GM18498 (cell line): ENCODE measurements around the gene GRID2IP.

Experiments
- ATAC-seq: cut with Tn5 transposase; IDR thresholded peaks from one replicate; pipeline ENCODE4 v1.9.1; 2021; ENCODE audit warnings: mild to moderate bottlenecking, moderate library complexity; ENCODE audit not compliant: unreplicated experiment

GRID2IP gene

DNA sequence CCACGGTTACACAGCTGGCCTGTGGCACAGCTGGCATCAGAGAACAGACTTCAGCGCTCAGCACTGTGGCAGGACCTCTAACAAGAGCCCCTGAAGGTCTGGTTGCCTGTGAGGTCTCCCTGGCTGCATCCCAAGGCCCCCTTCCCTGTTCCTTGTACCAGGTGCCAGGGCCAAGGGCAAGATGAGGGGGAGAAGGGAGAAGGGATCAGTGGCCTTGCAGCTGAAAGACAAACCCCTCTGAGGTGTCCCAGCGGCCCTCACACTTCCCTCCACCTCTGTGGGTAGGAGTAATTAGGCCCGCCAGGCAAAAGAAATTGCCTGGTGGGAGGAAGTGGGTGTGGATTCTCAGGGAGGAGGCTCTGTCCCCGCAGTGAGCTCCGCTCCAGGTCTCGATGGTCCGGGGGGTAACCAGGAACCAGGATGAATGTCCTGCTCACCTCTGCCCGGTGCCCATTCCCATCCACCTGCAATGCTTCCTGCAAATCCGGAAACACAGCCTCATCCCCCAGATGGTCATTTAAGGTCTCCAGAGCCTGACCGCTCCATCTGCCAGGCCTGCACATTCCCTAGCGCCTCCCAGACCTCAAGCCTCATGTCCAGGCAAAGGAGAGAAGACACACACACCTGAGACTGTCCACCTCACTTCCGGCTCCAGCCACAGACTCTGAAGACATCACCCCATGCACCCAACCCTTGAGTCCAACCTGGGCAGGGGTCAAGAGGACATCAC, 22.7 kb downstream of the GRID2IP start:
- ATAC-seq: no peak

DNA sequence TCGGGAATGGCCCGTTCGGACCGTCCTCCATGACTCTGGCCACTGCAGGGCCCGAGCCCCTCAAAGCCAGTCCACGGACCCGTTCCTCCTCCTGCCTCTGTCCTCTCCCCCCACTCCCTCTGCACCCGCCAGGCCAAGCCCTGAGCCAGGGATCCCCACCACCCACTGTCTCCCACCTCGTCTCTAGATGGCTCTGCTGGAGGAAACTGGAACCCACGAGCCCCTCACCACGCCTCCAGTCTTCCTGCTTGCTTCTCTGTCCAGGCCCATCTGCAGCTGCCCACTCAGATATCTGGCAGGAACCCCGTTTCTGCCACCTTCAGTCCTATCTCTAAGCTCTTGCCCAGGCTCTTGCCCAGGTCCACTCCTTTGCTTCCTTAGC, 24.3 kb downstream of the GRID2IP start:
- ATAC-seq: no peak

DNA sequence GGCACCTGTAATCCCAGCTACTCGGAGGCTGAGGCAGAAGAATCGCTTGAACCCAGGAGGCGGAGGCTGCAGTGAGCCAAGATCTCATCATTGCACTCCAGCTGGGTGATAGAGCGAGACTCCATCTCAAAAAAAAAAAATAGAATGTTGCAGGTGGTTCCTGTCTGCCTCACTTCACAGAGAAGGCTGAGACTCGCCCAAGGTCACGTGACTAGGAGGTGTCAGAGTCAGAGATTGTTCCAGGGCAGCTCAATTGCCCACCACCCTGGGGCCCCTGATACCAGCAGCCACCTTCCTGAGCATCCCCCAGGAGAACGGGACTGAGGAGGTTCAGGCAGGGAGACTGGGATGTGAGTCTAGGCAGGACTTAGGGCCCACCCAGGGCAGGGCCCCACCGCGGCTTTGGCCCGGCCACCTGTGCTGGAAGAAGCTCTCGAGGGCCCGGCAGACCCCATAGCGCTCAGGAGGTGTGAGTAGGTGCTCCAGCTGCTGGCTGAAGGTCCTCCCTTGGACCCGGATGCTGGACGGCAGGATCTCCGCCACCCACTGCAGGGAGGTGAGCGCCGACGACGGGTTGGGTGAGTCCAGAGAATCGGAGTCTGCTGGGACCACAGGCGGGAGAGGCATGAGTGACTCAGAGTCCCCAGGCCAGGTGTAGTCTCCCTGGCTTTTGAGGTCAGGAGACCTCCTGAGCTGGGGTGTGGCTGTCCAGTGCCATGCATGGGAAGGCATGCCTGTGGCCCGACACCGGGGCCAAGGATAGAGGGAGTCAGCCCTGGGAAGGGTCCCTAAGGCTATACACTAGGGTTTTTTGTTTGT, 30.9 kb downstream of the GRID2IP start:
- ATAC-seq: no peak

DNA sequence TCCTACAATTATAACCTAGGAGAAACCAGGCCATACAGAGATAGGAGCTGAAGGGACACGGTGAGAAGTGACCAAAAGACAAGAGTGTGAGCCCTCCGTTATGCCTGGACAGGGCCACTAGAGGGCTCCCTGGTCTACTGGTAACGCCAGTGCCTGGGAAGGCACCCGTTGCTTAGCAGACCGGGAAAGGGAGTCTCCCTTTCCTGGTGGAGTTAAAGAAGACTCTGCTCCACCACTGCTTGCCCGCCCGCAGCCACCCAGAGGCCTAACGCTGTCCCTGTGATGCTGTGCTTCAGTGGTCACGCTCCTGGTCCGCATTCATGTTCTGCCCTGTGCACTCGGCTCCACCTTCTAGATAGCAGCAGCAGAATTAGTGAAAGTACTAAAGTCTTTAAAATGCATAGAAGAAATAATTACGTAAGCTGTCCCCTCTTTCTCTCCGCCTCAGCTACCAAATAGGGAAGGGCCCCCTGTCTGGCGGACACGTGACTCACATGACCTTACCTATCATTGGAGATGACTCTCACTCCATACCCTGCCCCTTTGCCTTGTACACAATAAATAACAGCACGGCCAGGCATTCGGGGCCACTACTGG, 34.8 kb downstream of the GRID2IP start:
- no peak for ATAC-seq

DNA sequence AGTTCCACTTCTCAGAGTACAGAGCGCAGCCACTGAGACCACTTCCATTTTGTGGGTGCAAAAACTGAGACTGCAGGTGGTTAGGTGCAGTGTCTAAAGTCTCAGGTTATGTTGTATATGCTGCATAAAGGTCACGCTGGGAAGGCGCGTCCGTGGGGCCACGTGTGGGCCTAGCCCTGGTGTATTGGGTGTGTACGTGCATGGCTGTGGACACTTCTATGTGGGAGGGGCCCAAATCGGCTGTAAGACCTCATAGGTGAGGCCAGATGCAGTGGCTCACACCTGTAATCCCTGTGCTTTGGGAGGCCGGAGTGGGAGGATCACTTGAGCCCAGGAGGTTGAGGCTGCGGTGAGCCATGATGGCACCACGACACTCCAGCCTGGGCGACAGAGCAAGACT, 37.7 kb downstream of the GRID2IP start:
- ATAC-seq: no peak

DNA sequence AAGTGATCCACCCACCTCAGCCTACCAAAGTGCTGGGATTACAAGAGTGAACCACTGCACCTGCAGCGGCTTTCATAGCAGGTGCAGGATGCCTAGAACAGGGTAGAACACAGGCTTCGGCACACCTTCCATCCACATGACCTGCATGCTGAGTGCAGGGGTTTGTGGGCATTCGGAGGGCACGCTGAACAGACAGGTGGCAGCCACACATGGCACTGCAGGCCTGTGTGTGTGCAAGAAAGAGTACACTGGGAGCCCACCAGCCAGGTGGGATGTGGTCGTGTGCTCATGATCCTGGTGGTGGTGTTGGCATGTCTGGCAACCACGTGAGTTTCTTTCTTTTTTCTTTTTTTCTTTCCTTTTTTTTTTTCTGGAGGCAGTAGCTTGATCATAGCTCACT, 38.4 kb downstream of the GRID2IP start:
- ATAC-seq: no peak

DNA sequence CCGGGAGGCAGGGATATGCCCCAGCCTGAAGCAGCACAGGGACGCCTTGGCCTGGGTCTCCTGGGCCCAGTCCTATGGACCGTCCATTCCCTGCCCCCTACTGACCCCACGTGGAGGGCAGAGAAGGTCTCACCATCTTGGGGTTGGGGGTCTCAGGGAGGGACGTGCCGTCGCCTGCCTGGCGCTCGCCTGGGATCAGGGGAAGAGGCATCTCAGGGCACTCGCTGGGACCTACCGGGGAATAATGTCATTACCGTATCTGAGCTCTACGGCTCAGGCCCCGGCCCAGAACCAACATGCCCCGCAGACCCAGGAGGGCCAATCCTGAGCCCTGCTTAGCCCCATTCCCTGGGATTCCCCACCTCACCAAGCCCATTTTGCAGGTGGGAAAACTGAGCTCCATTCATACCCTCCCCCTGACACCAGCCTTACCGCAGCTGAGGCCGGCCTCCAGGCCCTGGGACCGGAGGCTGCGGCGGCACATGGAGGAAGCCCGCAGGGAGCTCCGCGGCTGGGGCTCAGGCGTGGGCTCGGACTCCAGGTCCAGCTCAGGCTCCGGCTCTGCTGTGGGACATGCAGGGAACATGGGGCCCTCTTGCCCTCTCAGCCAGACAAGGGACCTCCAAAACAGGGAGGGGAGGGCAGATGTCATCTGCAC, 40.7 kb downstream of the GRID2IP start:
- no peak for ATAC-seq

DNA sequence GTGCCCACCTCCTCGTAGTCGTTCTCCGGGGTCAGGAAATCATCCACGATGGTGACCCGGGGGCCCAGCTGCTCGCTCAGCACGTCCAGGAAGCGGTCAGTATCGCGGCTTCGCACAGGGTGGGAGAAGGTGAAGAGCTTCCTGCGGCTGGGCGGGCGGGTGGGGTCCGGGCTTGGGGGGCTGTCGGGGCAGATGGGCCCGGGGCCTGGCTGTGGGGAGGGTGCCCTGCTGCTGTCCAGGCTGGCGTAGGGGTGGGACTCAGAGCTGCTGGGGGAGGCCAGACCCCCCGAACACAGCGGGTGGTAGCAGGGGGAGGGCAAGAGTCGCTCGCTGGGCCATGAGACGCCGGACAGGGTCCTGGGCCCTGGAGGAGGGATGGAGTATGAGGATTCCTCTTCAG, 42.3 kb downstream of the GRID2IP start:
- no peak for ATAC-seq

DNA sequence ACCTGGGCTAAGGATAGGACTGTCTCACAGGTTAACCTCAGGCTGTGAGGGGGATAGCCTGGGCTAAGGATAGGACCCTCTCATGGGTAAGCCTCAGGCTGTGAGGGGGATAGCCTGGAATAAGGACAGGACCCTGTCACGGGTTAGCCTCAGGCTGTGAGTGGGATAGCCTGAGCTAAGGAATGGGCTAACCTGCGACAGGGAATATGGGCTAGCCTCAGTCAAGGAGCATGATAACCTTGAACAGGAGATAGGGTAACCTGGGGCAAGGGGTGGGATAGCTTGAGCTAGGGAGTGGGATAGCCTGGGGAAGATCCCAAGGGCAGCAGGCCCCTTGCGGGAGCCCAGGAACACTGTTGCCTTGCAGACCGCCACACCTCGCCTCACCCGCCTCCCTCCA, 42.7 kb downstream of the GRID2IP start:
- ATAC-seq: no peak

DNA sequence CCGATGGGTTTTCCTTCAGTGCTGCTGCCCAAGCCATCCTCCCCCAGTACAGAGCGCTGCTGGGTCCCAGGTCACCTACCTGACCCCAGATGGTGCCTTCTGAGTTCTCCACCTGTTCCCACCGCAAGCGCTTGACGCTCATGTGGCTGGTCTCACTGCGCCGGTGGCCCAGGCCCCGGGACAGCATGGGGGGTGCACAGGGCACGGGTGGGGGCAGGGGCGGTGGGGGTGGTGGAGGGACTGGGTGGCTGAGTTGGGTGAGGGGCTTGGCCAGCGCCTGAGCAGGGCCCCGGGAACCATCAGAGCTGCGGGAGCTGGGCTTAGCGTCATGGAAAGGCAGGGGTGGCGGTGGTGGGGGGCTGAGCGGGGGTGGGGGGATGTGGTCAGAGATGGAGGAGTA, 43.4 kb downstream of the GRID2IP start:
- no peak for ATAC-seq

DNA sequence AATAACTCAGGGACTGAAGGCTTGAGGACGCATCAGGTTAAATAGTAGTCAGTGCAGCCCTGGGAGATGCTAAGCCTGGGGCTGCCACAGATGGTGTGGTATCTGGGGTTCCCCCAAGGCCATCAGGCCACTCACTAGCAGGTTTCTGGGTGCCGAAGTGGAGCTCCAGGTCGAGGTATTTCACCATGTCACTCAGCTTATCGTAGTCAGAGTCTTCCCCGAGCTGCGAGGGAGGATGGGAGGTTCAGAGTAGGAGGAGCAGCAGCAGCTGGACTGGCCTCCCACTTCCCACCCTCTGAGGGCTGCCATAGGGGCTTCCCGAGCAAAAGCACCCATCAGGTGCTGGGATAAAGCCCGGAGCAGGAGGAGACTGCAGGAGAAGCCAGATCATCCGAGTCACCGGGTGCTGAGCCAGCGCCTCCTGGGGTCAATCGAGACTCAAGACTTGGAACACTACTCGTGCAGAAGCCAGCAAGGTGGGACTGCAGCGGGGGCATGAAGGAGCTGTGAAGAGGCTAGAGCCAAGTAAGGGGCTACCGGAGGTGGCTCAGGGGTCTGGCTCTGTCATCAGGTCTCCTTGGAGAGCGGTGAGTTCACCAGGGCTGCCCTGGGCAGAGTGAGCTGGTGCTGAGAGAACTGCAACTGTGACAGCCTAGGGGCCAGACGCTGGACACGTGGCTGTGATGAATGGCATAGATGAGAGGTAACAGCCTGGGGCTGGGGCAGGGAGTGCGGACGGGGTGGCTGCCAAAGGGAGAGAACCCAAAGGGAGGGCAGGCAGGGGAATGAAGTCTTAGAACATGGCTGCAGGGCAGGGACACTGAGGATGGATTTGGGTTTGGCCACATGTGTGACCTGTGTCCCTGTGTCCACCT, 45.3 kb downstream of the GRID2IP start:
- no peak for ATAC-seq

DNA sequence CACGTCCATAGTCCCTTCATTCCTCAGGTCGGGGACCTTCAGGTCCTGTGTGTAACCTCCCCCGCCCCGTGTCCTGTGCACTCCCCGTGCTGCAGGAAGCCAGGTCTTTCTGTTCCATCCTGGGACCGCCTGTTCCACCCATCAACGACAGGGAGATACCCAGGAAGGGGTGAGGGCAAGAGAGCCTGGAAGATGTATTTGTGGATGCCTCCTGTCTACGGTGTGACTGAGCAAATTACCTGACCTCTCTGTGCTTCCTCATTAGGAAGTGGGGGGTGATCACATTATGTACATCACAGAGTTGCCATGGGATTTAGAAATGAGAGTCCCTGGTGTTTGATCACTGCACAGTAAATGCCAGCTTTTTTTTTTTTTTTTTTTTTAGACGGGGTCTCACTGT, 46.3 kb downstream of the GRID2IP start:
- no peak for ATAC-seq

DNA sequence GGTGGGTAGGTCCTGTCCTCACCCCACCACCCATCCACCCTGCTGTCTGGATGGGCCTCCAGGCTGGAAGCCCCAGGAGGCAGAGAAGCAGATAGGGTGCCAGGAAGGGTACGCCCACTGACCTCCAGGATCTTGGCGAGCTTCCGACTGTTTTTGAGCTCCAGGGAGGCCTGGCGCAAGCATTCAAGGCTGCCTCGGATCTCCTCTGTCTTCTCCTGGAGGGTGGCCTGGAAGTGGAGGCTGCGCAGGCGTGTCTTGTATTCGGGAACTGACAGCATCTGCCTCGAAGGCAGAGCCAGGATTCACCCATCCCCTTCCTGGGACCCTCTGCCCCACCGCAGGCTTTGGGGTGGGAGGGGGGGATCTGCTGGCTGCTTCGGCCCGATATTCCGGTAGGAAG, 48.4 kb downstream of the GRID2IP start:
- no peak for ATAC-seq

DNA sequence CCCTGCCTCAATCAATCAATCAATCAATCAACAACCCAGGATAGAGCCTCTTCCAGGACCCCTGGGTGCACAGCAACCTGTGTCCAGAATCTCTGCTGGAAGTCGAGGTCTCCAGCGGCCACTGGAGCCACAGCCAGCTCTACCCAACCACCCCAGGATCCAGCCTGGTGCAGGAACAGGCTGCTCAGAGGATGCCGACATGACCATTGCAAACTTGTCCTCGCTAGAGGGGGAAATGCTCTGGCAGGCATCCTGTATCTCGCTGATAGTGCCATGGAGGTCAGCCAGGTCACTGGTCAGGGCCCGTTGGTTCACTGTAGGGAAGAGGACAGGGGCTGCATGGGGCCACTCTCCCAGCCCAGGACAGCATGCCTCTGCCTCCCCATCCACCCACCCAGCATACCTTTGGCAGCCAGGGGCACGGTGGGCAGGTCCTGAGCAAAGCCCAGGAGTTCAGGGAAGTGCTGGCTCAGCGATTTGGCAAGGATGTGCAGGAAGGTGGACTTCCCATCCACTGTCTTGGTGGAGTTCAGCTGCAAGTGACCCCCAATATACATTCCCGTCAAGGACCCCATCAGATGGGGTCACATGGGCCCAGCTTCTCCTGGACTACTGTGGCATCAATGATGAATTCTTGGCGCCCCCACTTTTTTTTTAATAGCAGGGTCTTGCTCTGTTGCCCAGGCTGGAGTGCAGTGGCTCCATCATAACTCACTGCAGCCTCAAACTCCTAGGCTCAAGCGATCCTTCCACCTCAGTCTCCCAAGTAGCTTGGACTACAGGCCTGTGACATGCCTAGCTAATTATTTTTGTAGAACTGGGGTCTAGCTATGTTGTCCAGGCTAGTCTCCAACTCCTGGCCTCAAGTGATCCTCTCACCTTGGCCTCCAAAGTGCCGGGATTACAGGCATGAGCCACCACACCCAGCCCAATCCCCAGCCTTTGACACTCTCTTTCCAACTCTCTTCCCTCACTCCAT, 49.4 kb downstream of the GRID2IP start:
- ATAC-seq: no peak

DNA sequence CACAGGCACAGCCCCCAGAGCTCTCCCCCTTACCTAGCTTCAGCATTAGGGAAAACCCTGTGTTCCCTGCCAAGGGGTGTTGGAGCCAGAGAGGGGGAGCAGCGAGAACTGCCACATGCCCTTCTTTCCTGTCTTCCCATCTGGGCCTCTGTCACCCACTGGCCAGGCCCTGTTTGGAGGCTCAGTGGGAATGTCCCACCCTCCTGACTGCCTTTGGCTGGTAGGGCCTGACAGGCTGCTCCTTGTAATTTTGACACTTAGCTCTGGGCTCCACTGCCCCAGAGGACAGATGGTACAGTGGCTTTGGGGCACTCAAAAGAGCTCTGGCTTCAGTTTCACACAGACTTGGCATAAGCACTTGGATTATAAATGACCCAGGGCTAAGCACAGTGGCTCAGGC, 50.6 kb downstream of the GRID2IP start:
- ATAC-seq: no peak

DNA sequence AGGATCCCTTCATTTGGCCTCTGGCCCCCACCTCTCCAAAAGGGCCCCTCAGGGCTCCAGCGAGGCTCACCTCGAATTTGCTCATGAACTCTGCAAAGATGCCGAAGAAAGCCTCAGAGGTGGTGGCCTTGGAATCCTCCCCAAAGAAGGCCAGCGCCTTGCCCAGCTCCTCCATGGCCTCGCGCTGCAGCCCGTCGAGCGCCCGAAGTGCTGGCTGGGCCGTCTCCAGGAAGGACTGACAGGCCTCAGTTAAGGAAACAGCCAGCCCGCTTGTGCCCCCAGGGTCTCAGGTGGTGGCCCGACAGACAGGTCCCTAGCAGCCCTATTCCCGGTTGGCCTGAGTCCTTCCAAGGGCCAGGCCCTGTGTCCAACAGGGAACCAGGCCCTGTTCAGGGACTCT, 53.3 kb downstream of the GRID2IP start:
- no peak for ATAC-seq

DNA sequence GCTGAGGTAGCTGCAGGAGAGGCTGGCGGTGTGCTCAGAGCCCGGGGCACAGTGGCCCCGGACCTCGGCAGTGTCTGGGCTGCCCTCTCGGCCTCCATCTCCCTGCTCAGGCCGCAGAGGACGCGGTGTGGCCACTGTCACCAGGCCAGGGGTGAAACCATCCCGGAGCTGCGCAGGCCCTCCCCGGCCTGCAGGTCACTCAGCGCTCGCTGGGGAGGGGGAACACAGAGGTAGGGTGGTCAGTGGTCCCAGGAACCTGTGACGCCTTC, 53.7 kb downstream of the GRID2IP start:
- ATAC-seq: no peak

DNA sequence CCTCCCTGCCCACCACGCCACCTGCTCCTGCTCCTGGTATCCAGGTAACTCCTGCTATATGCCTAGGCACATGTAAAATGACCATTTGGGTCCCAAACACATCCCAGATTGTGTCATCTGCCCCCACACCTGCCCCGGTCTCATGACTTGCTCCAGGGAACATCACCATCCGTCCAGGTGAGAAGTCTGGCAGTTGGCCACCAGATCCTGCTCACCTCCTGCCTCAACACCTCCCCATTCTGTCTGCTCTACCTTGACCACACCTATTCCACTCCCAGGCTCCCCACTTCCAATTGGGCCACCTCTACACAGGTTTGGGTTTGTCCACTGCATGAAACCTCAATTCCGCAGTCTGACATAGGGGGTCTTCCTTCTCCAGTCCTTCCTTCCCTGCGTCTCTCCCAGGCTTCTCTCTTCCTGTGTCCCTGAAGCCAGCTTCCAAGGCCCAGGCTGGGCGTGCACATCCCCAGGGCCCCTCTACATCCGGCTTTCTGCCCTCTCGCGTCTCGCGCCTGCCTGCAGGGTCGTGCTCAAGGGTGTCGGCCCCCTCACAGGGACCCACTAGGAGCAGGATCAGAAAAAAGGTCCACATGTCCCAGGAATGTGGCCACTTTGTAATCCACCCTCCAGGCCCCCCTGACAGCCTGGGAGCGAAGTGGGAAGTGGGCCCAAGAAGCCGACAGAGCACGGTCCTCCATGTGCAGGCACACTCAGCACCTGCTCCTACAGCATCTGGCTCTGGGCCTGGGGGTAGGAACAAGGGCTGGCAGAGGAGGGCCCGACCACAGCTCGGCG, 54.2 kb downstream of the GRID2IP start:
- ATAC-seq: no peak
